GM21423 (cell line): ENCODE measurements around the gene CEP112.
"Not testable (repeated sequence)": the region's sequence is repeated elsewhere in the genome, so short reads cannot be mapped to it uniquely, and the experiment has no call there.

Experiments used
- ATAC-seq: cut with Tn5 transposase; IDR thresholded peaks from one replicate; pipeline ENCODE4 v1.9.1; 2021; ENCODE audit warnings: mild to moderate bottlenecking, moderate library complexity; ENCODE audit not compliant: unreplicated experiment

CEP112 gene

DNA sequence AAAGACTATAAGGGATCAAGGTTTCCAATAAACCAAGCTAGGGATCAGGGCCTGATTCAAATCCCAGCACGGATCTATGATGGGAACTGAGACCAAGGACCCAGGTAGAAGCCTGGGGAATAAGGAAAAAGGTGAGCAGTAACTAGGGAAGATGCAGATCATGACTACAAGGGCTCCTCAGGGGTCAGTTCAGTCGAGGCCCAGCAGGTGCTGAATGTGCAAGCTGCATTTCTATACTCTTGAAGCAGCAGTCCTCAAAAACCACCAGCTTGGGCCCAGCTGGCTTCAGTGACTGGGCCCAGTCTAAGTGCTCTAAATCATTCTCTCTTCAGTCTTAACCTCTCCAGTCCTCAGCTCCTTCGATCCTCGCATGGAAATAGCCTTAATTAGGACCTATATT, 401.7 kb downstream of the CEP112 start:
- ATAC-seq, result no peak

DNA sequence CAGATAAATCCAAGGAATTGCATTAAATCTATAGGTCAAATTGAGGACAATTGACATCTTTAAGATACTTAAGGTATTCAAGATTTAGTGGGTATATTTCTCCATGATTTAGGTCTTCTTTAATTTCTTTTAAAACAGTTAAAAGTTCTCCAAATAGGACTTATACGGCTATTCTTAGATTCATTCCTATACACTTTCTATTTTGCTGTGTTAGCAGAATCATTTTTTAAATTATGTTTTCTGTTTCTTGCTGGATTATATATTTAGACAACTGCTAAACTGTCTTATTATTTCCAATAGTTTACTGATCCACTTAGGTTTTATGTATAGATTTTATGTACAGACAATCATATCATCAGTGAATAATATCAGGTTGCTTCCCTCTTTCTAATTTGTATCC, 404.4 kb downstream of the CEP112 start:
- ATAC-seq, result no peak

DNA sequence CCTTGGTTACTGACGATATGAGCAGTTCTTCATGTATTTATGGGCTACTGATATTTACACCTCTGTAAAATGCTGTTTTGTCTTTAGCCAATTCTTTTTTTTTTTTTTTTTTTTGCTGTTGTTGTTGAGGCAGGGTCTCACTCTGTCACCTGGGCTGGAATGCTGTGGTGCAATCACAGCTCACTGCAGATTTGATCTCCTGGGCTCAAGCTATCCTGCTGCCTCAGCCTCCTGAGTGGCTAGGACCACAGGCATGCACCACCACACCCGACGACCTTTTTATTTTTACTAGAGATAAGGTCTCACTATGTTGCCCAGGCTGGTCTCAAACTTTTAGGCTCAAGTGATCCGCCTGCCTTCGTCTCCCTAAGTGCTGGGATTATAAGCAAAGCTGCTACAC, 405.5 kb downstream of the CEP112 start:
- ATAC-seq, result no peak

DNA sequence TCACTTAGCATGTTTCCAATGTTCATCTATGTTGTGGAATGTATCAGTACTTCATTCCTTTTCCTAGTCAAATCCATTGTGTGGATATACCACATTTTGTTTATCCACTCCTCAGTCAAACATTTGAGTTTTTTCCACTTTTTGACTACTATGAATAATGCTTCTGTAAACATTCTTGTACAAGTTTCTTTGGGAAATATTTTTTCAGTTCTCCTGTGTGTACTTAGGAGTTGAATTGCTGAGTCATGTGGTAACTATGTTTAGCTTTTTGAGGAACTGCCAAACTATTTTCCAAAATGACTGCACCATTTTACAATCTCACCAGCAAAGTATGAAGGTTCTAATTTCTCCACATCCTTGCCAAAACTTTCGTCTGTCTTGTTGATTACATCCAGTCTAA, 406.8 kb downstream of the CEP112 start:
- ATAC-seq, result no peak

DNA sequence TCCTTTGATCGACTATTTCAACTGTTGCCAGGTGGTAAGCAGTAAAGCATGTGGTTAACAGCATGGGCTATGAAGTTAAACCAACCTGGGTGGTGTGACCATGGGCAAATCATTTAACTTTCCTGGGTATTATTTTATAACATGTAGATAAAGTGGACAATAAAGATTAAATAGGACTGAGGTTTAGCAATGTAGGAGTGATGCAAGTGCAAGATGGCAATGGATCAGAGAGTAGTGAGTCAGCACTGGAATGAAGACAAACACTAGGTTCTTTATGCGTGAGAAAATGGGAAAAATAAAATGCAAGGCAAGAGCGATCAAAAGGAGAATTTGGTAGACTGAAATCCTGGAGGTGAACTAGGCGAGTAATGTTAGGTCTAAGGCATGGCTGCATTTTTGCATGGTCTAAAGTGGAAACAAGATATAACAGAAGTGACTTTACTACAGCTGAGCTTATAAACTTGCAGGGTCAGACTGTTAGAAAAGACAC, 408.0 kb downstream of the CEP112 start:
- ATAC-seq, result no peak

DNA sequence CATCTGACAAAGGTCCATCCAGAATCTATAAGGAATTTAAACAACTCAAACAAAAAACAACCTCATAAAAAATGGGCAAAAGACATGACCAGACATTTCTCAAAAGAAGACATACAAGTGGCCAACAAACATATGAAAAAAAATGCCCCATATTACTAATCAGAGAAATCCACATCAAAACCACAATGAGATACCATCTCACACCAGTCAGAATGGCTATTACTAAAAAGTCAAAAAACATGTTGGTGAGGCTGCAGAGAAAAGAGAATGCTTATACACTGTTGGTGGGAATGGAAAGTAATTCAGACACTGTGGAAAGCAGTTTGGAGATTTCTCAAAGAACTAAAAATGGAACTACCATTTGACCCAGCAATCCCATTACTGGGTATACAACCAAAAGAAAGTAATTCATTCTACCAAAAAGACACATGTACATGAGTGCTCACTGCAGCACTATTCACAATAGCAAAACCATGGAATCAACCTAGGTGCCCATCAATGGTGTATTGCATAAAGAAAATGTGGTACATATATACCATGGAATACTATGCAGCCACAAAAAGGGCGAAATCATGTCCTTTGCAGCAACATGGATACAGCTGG, 409.7 kb downstream of the CEP112 start:
- not testable (repeated sequence) for ATAC-seq

DNA sequence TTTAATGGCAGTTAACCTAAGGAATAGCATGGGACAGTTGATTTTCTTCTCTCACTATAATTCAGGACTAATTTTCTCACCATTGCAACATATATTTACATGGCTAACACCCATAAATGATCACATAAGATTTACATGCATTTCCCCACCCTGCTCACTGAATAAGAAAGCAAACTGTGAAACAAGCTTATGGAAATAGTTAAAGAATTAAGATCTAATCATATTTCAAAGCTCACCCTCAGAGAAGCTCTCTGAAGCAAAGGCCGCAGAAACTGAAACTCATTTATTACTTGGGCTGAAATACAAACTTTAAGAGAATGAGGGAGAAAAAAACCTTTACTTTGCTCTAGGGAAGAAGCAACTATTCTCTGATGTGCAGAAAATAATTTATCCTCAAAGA, 411.8 kb downstream of the CEP112 start:
- no peak for ATAC-seq

DNA sequence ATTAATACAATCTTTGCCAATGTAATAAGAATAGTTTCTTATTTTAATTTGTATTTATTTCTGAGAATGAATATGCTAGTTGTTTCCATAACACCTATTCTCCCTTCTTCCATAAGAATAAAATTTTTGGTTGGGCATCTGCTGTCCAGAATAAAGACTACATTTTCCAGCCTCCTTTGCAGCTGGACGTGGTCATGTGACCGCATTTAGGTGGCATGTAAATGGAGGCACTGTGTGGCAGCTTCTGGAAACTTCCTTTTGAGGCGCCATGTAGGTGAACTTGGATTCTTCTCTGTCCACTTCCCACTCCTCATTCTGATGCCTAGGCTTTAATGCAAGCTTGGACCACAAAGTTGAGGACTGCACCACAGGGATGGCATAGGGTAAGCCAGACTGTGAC, 415.0 kb downstream of the CEP112 start:
- ATAC-seq, result no peak

DNA sequence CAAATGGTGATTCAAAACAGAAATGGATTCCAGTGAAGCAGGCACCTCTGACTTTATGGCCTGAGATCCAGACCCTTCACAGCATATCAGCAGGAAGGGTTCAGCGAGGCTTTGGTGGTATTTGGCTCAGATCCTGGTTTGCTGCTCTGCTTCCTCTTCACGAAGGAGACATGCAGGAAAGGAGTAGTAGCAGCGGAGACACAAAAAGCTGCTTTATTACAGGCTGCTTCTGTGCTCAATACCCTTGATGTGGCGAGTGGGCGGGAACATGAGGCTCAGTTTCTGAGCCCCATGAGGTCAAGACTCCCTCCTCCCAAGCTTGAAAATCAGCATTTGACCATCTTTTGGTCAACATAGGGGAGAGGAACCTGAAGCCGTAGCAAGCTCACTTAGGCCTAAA, 417.1 kb downstream of the CEP112 start:
- ATAC-seq, result no peak

DNA sequence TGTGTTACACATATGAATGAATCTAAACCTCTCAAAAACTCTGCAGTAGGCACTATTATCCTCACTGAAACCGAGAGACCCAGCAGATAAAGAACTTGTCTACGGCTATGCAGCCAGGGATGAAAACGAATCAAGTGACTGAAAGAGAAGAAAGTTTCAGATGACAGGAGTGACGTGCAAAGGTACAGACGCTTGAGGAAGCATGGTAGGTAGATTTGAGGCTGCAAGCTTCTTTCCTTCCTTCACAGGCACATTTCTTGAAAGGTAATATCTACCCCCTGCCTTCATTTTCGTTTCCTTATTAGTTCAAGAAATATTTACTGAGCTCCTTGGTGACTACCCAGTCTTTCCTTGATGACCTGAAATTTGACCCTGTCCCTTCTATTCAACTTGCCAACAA, 418.9 kb downstream of the CEP112 start:
- no peak for ATAC-seq

DNA sequence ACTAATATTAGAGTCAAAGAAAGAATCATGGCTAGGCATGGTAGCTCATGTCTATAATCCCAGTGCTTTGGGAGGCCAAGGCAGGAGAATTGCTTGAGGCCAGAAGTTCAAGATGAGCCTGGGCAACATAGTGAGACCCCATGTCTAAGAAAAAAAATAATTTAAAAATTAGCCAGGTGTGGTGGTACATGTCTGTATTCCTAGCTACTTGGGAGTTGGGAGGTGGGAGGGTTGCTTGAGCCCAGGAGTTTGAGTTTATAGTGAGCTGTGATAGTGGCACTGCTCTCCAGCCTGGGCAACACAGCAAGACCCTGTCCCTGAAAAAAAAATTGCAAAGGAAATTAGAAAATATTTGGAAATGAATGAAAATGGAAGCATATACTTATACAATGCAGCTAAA, 420.2 kb downstream of the CEP112 start:
- ATAC-seq, result no peak

DNA sequence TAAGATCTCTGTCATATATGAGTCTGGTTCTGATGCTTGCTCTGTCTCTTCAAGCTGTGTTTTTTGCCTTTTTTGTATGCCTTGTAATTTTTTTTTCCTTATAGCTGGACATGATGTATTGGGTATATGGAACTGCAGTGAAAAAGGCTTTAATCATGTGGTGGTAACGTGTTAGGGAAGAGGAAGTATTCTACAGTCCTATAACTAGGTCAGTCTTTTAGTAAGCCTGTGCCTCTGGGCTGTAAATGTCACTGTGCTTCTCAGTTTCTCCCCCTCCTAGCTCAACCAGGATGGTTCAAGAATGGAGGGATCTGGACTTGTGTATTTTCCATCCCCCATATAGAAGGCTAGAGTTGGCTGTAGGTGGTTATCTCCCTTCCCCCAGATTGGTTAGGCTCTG, 428.1 kb downstream of the CEP112 start:
- no peak for ATAC-seq

DNA sequence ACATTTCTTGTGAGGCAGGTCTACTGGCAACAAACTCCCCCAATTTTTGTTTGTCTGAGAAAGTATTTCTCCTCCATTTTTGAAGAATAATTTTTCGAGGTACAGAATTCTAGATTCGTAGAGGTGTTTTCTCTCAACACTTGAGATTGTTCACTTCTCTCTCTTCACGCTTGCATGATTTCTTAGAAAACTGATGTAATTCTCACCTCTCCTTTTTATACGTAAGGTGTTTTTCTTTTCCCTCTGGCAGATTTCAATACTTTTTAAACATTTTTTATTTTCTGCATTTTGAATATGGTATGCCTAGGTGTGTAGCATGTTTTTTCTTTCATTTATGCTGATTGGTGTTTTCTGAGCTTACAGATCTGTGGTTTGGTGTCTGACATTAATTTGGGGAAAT, 429.0 kb downstream of the CEP112 start:
- ATAC-seq, result no peak

DNA sequence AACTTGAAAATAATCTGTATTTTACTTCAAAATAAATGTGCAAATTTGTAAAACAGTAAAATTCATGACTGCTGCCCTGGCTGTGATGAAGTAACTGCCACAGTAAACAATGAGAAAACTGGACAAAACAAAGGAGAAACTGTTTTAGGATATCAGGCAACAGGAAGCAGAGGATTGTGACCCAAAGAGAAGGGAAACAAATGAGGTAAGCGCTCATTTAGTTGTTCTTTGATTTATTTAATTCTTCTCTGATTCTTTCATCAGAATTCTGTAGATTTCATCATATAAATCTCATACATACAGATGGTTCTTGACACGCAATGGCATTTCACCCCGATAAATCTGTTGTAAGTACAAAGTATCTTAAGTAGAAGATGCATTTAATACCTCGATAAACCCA, 432.4 kb downstream of the CEP112 start:
- no peak for ATAC-seq

DNA sequence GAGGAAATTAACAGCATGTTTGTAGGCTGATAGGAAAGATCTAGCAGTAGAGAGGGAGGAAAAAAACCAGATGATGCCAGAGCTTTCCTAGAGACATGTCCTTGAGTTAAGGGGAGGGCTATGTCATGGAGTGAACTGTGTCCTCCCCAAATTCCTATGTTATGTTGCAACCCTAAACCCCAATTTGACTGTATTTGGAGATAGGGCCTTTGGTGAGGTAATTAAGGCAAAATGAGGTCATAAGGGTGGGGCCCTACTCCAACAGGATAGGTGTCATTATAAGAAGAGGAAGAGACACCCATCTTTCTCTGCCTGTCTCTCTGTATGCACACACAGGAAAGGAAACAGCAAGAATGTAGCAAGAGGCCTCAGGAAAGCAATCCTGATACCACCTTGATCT, 435.2 kb downstream of the CEP112 start:
- no peak for ATAC-seq

DNA sequence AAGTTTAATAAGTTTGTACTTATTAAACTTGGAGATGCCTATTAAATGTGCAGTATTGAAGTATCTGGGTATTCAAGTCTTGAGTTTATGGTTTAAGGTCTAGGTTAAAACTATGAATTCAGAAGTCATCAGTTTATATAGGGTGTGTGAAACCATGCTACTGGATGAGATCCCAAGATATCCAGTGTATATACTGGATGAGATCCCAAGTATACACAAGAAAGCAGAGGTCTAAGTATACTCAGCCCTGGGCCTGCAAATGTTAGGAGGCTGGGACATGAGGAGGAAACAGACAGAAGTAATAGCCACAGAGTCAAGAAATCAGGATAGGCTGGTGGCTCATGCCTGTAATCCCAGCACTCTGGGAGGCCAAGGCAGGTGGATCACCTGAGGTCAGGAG, 436.1 kb downstream of the CEP112 start:
- ATAC-seq, result no peak

DNA sequence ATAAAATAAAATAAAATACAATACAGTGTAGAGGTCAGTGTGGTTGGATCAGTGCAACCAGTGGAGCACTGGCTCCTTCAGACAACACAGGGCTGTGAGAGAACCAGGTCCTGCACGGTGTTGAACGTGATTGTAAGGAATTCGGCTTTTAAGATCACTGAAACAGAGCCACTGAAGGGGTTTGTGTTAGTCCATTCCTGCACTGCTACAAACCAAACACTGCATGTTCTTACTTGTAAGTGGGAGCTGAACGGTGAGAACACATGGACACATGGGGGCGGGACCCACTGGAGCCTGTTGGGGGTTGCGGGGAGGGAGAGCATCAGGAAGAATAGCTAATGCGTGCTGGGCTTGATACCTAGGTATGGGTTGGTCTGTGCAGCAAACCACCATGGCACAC, 437.3 kb downstream of the CEP112 start:
- no peak for ATAC-seq

DNA sequence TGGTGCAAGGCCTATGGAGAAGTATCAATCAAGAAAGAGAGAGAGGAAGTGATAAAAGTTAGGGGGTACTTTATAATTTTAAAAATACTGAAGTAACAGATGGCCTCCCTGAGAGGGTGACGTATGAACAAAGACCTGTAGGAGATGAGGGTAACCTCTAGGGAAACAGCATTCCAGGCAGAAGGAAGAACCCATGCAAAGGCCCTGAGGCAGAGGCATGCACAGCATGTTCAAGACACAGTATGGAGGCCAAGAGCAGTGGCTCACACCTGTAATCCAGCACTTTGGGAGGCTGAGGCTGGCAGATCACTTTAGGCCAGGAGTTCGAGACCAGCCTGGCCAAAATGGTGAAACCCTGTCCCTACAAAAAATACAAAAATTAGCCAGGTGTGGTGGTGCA, 437.9 kb downstream of the CEP112 start:
- ATAC-seq, result no peak

DNA sequence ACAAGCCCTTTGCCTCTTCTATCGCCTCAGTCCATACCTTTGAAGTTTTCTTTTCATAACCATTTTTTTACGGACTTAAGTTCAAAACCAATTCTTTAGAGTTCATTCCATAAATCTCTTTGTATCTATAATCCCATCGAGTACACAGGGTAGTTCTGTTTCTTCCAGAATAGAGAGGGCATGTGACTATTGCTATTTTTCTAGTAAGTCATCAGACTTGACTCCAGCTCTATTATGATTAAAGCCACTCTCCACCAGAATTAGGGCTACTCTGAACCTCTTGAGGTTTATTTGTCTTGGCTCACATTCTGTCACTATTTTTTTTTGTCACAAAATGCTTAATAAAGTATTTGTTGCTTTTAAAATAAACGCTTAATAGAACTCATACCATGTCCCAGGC, 438.6 kb downstream of the CEP112 start:
- no peak for ATAC-seq

DNA sequence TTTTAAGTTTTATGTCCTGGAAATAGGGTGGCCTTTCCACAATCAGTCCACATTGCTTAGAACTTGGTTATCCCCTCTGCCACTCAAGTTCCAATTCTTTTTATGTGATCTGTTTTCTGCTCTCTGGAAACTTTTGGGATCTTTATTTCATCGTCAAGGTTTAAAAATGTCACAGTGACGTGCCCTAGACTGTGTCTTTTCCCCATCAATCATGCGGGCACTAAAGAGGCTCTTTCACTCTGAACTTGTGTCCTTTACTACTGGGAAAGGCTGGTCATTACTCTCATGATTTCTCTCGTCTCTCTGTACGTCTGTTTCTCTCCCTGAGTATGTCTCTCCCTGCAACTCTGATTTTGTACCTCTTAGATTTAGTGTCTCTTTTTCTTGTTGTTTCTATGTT, 440.7 kb downstream of the CEP112 start:
- ATAC-seq, result no peak

DNA sequence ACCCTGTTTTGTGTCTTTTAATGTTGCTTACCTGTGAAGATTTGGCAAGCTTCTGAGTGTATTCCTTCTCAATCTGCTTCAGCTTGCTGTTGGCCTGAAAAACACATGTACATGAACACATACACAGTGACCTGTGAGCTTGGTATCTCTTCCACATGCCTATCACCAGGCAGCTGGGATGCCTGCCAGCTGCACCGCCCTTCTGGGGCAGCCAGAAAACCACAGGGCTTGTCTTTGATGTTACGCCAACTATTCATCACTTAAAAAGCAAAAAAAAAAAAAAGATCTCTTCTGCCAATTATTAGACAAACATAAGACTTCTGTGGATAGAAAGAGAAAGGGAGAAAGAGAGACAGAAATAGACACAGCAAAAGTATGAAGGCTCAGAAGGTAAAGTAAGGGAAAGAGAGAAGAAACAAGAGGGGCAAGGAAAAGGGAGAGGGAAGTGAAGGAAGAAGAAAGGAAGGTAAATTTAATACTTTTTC, 441.3 kb downstream of the CEP112 start:
- ATAC-seq, result no peak

DNA sequence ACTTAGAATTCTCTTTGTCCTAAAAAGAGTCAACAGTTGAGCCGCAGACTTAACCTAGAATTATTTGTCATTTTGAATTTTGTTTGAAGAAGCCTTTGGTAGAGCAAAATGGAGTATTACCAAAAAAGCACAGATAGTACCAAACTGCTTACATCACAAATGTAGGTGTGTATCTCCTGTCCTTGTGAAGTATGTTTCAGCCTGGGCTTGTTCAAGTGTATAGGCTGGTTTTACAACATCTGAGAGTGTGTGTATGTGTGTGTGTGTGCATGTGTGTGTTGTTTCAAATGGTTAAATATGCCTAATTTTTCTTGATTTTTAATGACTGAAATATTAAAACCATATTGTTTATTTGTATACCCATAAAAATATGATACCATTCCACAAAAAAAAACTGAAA, 441.8 kb downstream of the CEP112 start:
- ATAC-seq, result no peak

DNA sequence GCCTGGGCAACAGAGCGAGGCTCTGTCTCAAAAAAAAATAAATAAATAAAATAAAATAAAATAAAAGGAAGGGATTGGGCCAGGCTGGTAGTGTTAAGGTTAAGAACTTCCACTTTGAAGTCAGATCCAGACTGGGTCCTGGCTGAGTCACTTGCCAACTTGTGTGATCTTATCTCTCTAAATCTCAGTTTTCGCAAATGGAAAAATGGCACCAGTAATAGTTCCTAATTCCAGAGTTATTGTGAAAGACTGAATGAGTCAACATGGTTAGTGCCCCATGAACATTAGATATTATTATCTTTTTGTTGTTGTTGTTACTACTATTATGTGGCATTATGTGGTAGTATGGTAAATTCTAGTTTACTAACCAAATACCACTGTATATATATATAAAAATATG, 442.5 kb downstream of the CEP112 start:
- no peak for ATAC-seq
